Measurements from ENCODE around the gene UPK1A. TPM values are rescaled to one million over a fixed set of nuclear protein-coding genes. Genes with fewer than 3 reads are reported as not detected.

The UPK1A gene
- total and polyA plus RNA-seq, 4 experiments from 2014 or later: 0.55 to 0.72 TPM; not detected in 2

DNA sequence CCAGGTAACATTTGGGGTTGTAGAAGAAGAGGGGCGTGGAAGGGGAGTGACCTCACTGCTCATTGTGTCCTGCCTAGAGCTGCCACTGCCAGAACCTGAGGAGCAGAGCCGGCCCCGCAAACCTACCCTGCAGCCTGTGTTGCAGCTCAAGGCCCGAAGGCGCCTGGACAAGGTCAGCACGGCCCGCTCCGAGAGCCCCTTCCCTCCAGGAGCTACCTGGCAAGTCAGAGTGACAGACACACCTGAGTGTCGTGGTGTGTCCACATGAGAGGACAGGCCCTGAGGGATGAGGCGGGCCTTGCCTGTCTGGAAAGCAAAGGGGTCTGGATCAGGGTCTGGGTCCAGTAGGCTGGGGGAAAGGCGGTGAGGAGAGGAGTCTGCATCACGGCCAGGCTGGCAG is 58.2 kb downstream of the UPK1A start:
- no peak overlapping the region for H3K27ac Mint-ChIP-seq
- CTCF ChIA-PET (ENCODE audit: partially characterized antibody): no interaction called here
- H3K27me3 ChIP-seq (ENCODE audit: insufficient read depth, low read length): no peaks in the 10 kb centered on the region
- H3K9me3 ChIP-seq (ENCODE audit: control insufficient read depth in 1 of 2, low read length in 2 of 2): no peaks in the 10 kb centered on the region
- no peaks in the 10 kb centered on the region for H3K9me3 Mint-ChIP-seq
- no peak overlapping the region for H3K27ac ChIP-seq (ENCODE audit: low read depth, low read length)
- POLR2A ChIA-PET (ENCODE audit: partially characterized antibody): interaction anchor here (1.7 kb wide), 1 partner anchor 16 kb away, joined by 6 read pairs; no protein-coding TSS in a partner anchor
- no peak overlapping the region for H3K4me3 Mint-ChIP-seq
- peaks cover 43 to 72% of the 10 kb centered on the region in 2 donors for H3K36me3 Mint-ChIP-seq
- DNase-seq: no peak
- peaks cover 1 to 19% (median 4%) of the 10 kb centered on the region in 4 donors for H3K4me1 Mint-ChIP-seq
- peaks cover 4% of the 10 kb centered on the region for H3K4me1 ChIP-seq (ENCODE audit: insufficient read depth, low read length)
- peaks cover 87% of the 10 kb centered on the region for H3K36me3 ChIP-seq (ENCODE audit: insufficient read depth, low read length)
- no peaks in the 10 kb centered on the region for H3K27me3 Mint-ChIP-seq
- no peak overlapping the region for H3K4me3 ChIP-seq (ENCODE audit: low read length in 2 of 2)
- intact Hi-C loops (cut with micrococcal nuclease): no loop called here

DNA sequence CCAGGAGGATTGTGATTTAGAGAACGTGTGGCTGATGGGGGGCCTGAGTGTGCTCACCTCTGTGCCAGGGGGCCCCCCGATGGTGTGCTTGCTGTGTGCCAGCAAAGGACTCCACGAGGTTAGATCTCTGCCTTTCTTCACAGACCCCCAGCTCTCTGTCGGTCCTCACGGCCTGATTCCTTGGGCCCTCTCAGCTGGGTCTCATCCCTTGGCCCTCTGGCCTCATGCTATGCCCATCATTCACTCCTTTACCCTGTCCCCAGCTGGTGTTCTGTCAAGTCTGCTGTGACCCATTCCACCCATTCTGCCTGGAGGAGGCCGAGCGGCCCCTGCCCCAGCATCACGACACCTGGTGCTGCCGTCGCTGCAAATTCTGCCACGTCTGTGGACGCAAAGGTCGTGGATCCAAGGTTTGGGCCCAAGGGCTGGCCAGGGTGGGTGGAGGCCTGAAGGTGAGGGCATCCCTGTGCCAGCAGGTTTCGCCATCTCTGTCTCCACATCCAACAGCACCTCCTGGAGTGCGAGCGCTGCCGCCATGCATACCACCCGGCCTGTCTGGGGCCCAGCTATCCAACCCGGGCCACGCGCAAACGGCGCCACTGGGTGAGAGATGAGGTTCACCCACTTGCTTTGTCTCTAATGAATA is 59.0 kb downstream of the UPK1A start:
- Histone ChIP-seq H3K27me3 (ENCODE audit: insufficient read depth, low read length) (no peaks in the 10 kb centered on the region), H3K4me3 (ENCODE audit: low read length in 2 of 2) (no peak overlapping the region), H3K9me3 (ENCODE audit: control insufficient read depth in 1 of 2, low read length in 2 of 2) (no peaks in the 10 kb centered on the region), H3K4me1 (ENCODE audit: insufficient read depth, low read length) (no peaks in the 10 kb centered on the region), H3K27ac (ENCODE audit: low read depth, low read length) (no peak overlapping the region), H3K36me3 (ENCODE audit: insufficient read depth, low read length) (peaks cover 91% of the 10 kb centered on the region)
- Mint-ChIP-seq H3K4me3 (no peak overlapping the region), H3K27ac (peak overlapping the region in 3 of 7 donors; percentile 35 to 64 (median 41)), H3K9me3 (no peaks in the 10 kb centered on the region), H3K36me3 (peaks cover 47 to 78% of the 10 kb centered on the region in 2 donors), H3K27me3 (no peaks in the 10 kb centered on the region), H3K4me1 (peaks cover 0 to 14% (median 1%) of the 10 kb centered on the region in 4 donors)
- ChIA-PET POLR2A (ENCODE audit: partially characterized antibody) (interaction anchor here (1.7 to 3.4 kb wide), 3 partner anchors 7 to 15 kb away, joined by 6 to 16 read pairs (median 11); partner anchors contain the start of gene KMT2B), CTCF (ENCODE audit: partially characterized antibody) (no interaction called here)
- DNase-seq: no peak
- intact Hi-C loops (cut with micrococcal nuclease): no loop called here

DNA sequence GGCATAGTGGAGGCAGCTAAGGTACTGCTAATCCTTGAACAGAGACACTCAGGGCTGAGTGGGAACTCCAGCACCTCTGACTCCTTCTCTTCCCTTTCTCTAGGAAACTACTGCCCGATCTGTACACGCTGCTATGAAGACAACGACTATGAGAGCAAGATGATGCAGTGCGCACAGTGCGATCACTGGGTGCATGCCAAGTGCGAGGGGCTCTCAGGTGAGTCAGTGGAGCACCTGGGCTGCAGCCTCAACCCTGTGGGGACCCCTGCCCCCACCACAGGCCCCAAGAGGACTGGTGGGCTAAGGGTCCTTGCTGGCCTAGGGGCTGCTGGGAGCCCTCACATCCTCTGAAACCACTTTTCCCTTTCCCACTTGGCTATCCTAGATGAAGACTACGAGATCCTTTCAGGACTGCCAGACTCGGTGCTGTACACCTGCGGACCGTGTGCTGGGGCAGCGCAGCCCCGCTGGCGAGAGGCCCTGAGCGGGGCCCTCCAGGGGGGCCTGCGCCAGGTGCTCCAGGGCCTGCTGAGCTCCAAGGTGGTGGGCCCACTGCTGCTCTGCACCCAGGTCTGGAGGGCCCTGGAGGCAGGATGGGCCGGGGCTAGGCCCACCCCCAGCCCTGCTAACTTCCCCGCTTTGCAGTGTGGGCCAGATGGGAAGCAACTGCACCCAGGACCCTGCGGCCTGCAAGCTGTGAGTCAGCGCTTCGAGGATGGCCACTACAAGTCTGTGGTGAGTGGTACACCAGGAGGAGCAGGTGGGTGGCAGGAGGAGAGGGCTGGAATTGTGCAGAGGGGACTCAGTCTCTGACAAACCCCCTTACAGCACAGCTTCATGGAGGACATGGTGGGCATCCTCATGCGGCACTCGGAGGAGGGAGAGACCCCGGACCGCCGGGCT is 61.0 kb downstream of the UPK1A start:
- POLR2A ChIA-PET (ENCODE audit: partially characterized antibody): interaction anchor here (0.6 to 4.1 kb wide), 7 partner anchors 9 to 79 kb away, joined by 3 to 19 read pairs (median 5); partner anchors contain the start of genes COX6B1, IGFLR1, KMT2B and PSENEN
- peaks cover 0 to 3% (median 2%) of the 10 kb centered on the region in 4 donors for H3K4me1 Mint-ChIP-seq
- Histone ChIP-seq H3K36me3 (ENCODE audit: insufficient read depth, low read length) (peaks cover 100% of the 10 kb centered on the region), H3K4me1 (ENCODE audit: insufficient read depth, low read length) (no peaks in the 10 kb centered on the region), H3K27ac (ENCODE audit: low read depth, low read length) (no peak overlapping the region), H3K4me3 (ENCODE audit: low read length in 2 of 2) (no peak overlapping the region), H3K27me3 (ENCODE audit: insufficient read depth, low read length) (no peaks in the 10 kb centered on the region), H3K9me3 (ENCODE audit: control insufficient read depth in 1 of 2, low read length in 2 of 2) (no peaks in the 10 kb centered on the region)
- no peak for DNase-seq
- no peak overlapping the region for H3K4me3 Mint-ChIP-seq
- H3K27me3 Mint-ChIP-seq: no peaks in the 10 kb centered on the region
- CTCF ChIA-PET (ENCODE audit: partially characterized antibody): interaction anchor here (0.9 to 1.4 kb wide), 4 partner anchors 10 to 15 kb away, joined by 3 to 4 read pairs (median 4); partner anchors contain the start of gene IGFLR1
- no peak overlapping the region for H3K27ac Mint-ChIP-seq
- no peaks in the 10 kb centered on the region for H3K9me3 Mint-ChIP-seq
- intact Hi-C loops (cut with micrococcal nuclease): no loop called here
- peaks cover 58 to 83% of the 10 kb centered on the region in 2 donors for H3K36me3 Mint-ChIP-seq

Other genes starting within 250 kb of the UPK1A start
- gene FFAR2, start 218.3 kb upstream of the UPK1A start, total RNA-seq: under 1 TPM in 1 of 2 experiments, not detected in 1; 0.15 TPM
- not detected for gene FFAR2, start 218.3 kb upstream of the UPK1A start, polyA plus RNA-seq
- gene KRTDAP, start 176.1 kb upstream of the UPK1A start, total RNA-seq: not detected
- gene KRTDAP, start 176.1 kb upstream of the UPK1A start, polyA plus RNA-seq: not detected
- 1 to 10 TPM in 1 of 2 experiments, under 1 TPM in 1; 0.97 to 1.4 TPM for gene DMKN, start 152.9 kb upstream of the UPK1A start, total RNA-seq
- under 1 TPM in 1 of 2 donors, not detected in 1; 0.89 TPM for gene DMKN, start 152.9 kb upstream of the UPK1A start, polyA plus RNA-seq
- not detected for gene SBSN, start 138.2 kb upstream of the UPK1A start, total RNA-seq
- gene SBSN, start 138.2 kb upstream of the UPK1A start, polyA plus RNA-seq: not detected
- not detected for gene GAPDHS, start 133.1 kb upstream of the UPK1A start, total RNA-seq
- gene GAPDHS, start 133.1 kb upstream of the UPK1A start, polyA plus RNA-seq: not detected
- gene TMEM147, start 120.9 kb upstream of the UPK1A start, total RNA-seq: 10 to 100 TPM; 41.3 to 41.9 TPM
- 100 to 1,000 TPM; 160 to 189 TPM for gene TMEM147, start 120.9 kb upstream of the UPK1A start, polyA plus RNA-seq
- gene ATP4A, start 102.9 kb upstream of the UPK1A start, total RNA-seq: not detected
- gene ATP4A, start 102.9 kb upstream of the UPK1A start, polyA plus RNA-seq: not detected
- gene PMIS2, start 80.3 kb upstream of the UPK1A start, total RNA-seq: not detected
- not detected for gene PMIS2, start 80.3 kb upstream of the UPK1A start, polyA plus RNA-seq
- gene HAUS5, start 53.8 kb upstream of the UPK1A start, total RNA-seq: 10 to 100 TPM; 28.2 to 29.3 TPM
- 1 to 10 TPM; 7.8 to 9.4 TPM for gene HAUS5, start 53.8 kb upstream of the UPK1A start, polyA plus RNA-seq
- 10 to 100 TPM; 53.0 to 55.8 TPM for gene RBM42, start 37.5 kb upstream of the UPK1A start, total RNA-seq
- 10 to 100 TPM; 42.9 to 61.0 TPM for gene RBM42, start 37.5 kb upstream of the UPK1A start, polyA plus RNA-seq
- gene ETV2, start 24.8 kb upstream of the UPK1A start, total RNA-seq: 1 to 10 TPM in 1 of 2 experiments, not detected in 1; 1.3 TPM
- gene ETV2, start 24.8 kb upstream of the UPK1A start, polyA plus RNA-seq: 1 to 10 TPM; 1.1 to 1.2 TPM
- gene COX6B1, start 18.2 kb upstream of the UPK1A start, total RNA-seq: 100 to 1,000 TPM; 212 to 250 TPM
- gene COX6B1, start 18.2 kb upstream of the UPK1A start, polyA plus RNA-seq: 100 to 1,000 TPM; 747 to 810 TPM
- under 1 TPM; 0.49 to 0.50 TPM for gene ZBTB32, start 38.0 kb downstream of the UPK1A start, total RNA-seq
- under 1 TPM in 1 of 2 donors, not detected in 1; 0.45 TPM for gene ZBTB32, start 38.0 kb downstream of the UPK1A start, polyA plus RNA-seq
- gene KMT2B, start 51.5 kb downstream of the UPK1A start, total RNA-seq: 10 to 100 TPM; 83.4 to 84.3 TPM
- 1 to 10 TPM in 1 of 2 donors, not detected in 1; 2.8 TPM for gene KMT2B, start 51.5 kb downstream of the UPK1A start, polyA plus RNA-seq
- gene IGFLR1, start 75.9 kb downstream of the UPK1A start, total RNA-seq: 100 to 1,000 TPM; 119 to 124 TPM
- gene IGFLR1, start 75.9 kb downstream of the UPK1A start, polyA plus RNA-seq: 10 to 100 TPM; 93.9 to 99.5 TPM
- gene U2AF1L4, start 78.9 kb downstream of the UPK1A start, total RNA-seq: 10 to 100 TPM; 60.5 to 65.2 TPM
- gene U2AF1L4, start 78.9 kb downstream of the UPK1A start, polyA plus RNA-seq: 10 to 100 TPM; 48.7 to 50.9 TPM
- gene PSENEN, start 79.1 kb downstream of the UPK1A start, total RNA-seq: 10 to 100 TPM; 27.2 TPM
- 10 to 100 TPM; 84.6 to 89.9 TPM for gene PSENEN, start 79.1 kb downstream of the UPK1A start, polyA plus RNA-seq
- gene LIN37, start 82.1 kb downstream of the UPK1A start, total RNA-seq: 10 to 100 TPM; 26.3 to 29.4 TPM
- 10 to 100 TPM in 1 of 2 donors, 1 to 10 TPM in 1; 8.3 to 13.3 TPM for gene LIN37, start 82.1 kb downstream of the UPK1A start, polyA plus RNA-seq
- gene HSPB6, start 90.5 kb downstream of the UPK1A start, total RNA-seq: not detected
- gene HSPB6, start 90.5 kb downstream of the UPK1A start, polyA plus RNA-seq: not detected
- gene PROSER3, start 91.7 kb downstream of the UPK1A start, total RNA-seq: 10 to 100 TPM; 45.1 to 46.5 TPM
- 10 to 100 TPM in 1 of 2 donors, 1 to 10 TPM in 1; 2.0 to 11.8 TPM for gene PROSER3, start 91.7 kb downstream of the UPK1A start, polyA plus RNA-seq
- gene ARHGAP33, start 109.0 kb downstream of the UPK1A start, total RNA-seq: 10 to 100 TPM; 15.8 to 19.4 TPM
- gene ARHGAP33, start 109.0 kb downstream of the UPK1A start, polyA plus RNA-seq: under 1 TPM in 1 of 2 donors, not detected in 1; 0.29 TPM
- gene PRODH2, start 146.3 kb downstream of the UPK1A start, total RNA-seq: not detected
- not detected for gene PRODH2, start 146.3 kb downstream of the UPK1A start, polyA plus RNA-seq
- not detected for gene NPHS1, start 186.0 kb downstream of the UPK1A start, total RNA-seq
- gene NPHS1, start 186.0 kb downstream of the UPK1A start, polyA plus RNA-seq: not detected
- gene KIRREL2, start 190.4 kb downstream of the UPK1A start, total RNA-seq: not detected
- under 1 TPM in 1 of 2 donors, not detected in 1; 0.08 TPM for gene KIRREL2, start 190.4 kb downstream of the UPK1A start, polyA plus RNA-seq
- gene APLP1, start 202.1 kb downstream of the UPK1A start, total RNA-seq: not detected
- under 1 TPM in 1 of 2 donors, not detected in 1; 0.70 TPM for gene APLP1, start 202.1 kb downstream of the UPK1A start, polyA plus RNA-seq
- 10 to 100 TPM; 36.6 to 50.0 TPM for gene NFKBID, start 234.0 kb downstream of the UPK1A start, total RNA-seq
- gene NFKBID, start 234.0 kb downstream of the UPK1A start, polyA plus RNA-seq: 1 to 10 TPM; 1.3 to 7.1 TPM
- 10 to 100 TPM; 66.2 to 75.2 TPM for gene HCST, start 236.0 kb downstream of the UPK1A start, total RNA-seq
- gene HCST, start 236.0 kb downstream of the UPK1A start, polyA plus RNA-seq: 100 to 1,000 TPM; 567 to 684 TPM
- 10 to 100 TPM; 12.7 to 17.3 TPM for gene TYROBP, start 241.8 kb downstream of the UPK1A start, total RNA-seq
- gene TYROBP, start 241.8 kb downstream of the UPK1A start, polyA plus RNA-seq: 1 to 10 TPM; 2.3 to 2.5 TPM

Measured in CD4-positive, alpha-beta memory T cell (primary cell).